ENCODE data around the gene NXPH1.

NXPH1 gene

GRCh38 chr7:8418629-8419245 lies 14.7 kb upstream of the NXPH1 start:
- no peaks in the 10 kb centered on the region for H3K4me1 ChIP-seq (ENCODE audit: insufficient read depth, low read length, severe bottlenecking)
- no peaks in the 10 kb centered on the region for H4K20me1 ChIP-seq (ENCODE audit: insufficient read depth, low read length)
- no peaks in the 10 kb centered on the region for H3K9me3 ChIP-seq (ENCODE audit: low read length)
- H3K4me2 ChIP-seq (ENCODE audit: low read length), result no peak overlapping the region
- H3K9ac ChIP-seq (ENCODE audit: low read length), result no peak overlapping the region
- H3K4me3 ChIP-seq (ENCODE audit: low read depth, low read length, poor library complexity, severe bottlenecking), result no peak overlapping the region
- no peaks in the 10 kb centered on the region for H3K79me2 ChIP-seq (ENCODE audit: insufficient read depth, low read length)
- TF ChIP-seq EZH2 (IDR thresholded peaks at IDR 0.05; ENCODE audit: borderline replicate concordance, low read length) (no peak), CTCF (IDR thresholded peaks at IDR 0.05; ENCODE audit: low read length) (peak; percentile 89)
- H3F3A ChIP-seq (ENCODE audit: insufficient read depth, low read length), result no peaks in the 10 kb centered on the region
- no peaks in the 10 kb centered on the region for H3K36me3 ChIP-seq (ENCODE audit: insufficient read depth, low read length)
- H3K27ac ChIP-seq (ENCODE audit: low read depth, low read length, poor library complexity, severe bottlenecking), result no peak overlapping the region
- no peaks in the 10 kb centered on the region for H3K9me2 ChIP-seq (ENCODE audit: low read depth, low read length)
- no peaks in the 10 kb centered on the region for H3K27me3 ChIP-seq (ENCODE audit: insufficient read depth, low read length)
- no peak overlapping the region for H2AFZ ChIP-seq (ENCODE audit: low read length)

- no peaks in the 10 kb centered on the region for H3K36me3 ChIP-seq (ENCODE audit: insufficient read depth, low read length)
- H3K9me2 ChIP-seq (ENCODE audit: low read depth, low read length), result no peaks in the 10 kb centered on the region
- H3K27ac ChIP-seq (ENCODE audit: low read depth, low read length, poor library complexity, severe bottlenecking), result no peak overlapping the region
- H3K27me3 ChIP-seq (ENCODE audit: insufficient read depth, low read length), result no peaks in the 10 kb centered on the region
- no peaks in the 10 kb centered on the region for H3K9me3 ChIP-seq (ENCODE audit: low read length)
- no peak overlapping the region for H3K4me3 ChIP-seq (ENCODE audit: low read depth, low read length, poor library complexity, severe bottlenecking)
- no peak overlapping the region for H2AFZ ChIP-seq (ENCODE audit: low read length)
- no peaks in the 10 kb centered on the region for H4K20me1 ChIP-seq (ENCODE audit: insufficient read depth, low read length)
- H3K79me2 ChIP-seq (ENCODE audit: insufficient read depth, low read length), result no peaks in the 10 kb centered on the region
- no peak for TF ChIP-seq EZH2 (IDR thresholded peaks at IDR 0.05; ENCODE audit: borderline replicate concordance, low read length)
- TF ChIP-seq CTCF (IDR thresholded peaks at IDR 0.05; ENCODE audit: low read length), result no peak
- no peaks in the 10 kb centered on the region for H3K4me1 ChIP-seq (ENCODE audit: insufficient read depth, low read length, severe bottlenecking)
- no peak overlapping the region for H3K4me2 ChIP-seq (ENCODE audit: low read length)
- H3F3A ChIP-seq (ENCODE audit: insufficient read depth, low read length), result no peaks in the 10 kb centered on the region
- H3K9ac ChIP-seq (ENCODE audit: low read length), result no peak overlapping the region
Measured at GRCh38 chr7:8422177-8422576, 11.2 kb upstream of the NXPH1 start.

GRCh38 chr7:8423057-8423456 lies 10.4 kb upstream of the NXPH1 start:
- Histone ChIP-seq H3K9me2 (ENCODE audit: low read depth, low read length) (no peaks in the 10 kb centered on the region), H3K36me3 (ENCODE audit: insufficient read depth, low read length) (no peaks in the 10 kb centered on the region), H3K79me2 (ENCODE audit: insufficient read depth, low read length) (no peaks in the 10 kb centered on the region), H3K4me1 (ENCODE audit: insufficient read depth, low read length, severe bottlenecking) (no peaks in the 10 kb centered on the region), H3K9me3 (ENCODE audit: low read length) (no peaks in the 10 kb centered on the region), H3F3A (ENCODE audit: insufficient read depth, low read length) (no peaks in the 10 kb centered on the region), H3K4me3 (ENCODE audit: low read depth, low read length, poor library complexity, severe bottlenecking) (no peak overlapping the region), H2AFZ (ENCODE audit: low read length) (no peak overlapping the region), H3K27ac (ENCODE audit: low read depth, low read length, poor library complexity, severe bottlenecking) (no peak overlapping the region), H4K20me1 (ENCODE audit: insufficient read depth, low read length) (no peaks in the 10 kb centered on the region), H3K9ac (ENCODE audit: low read length) (no peak overlapping the region), H3K4me2 (ENCODE audit: low read length) (no peak overlapping the region), H3K27me3 (ENCODE audit: insufficient read depth, low read length) (no peaks in the 10 kb centered on the region)
- TF ChIP-seq EZH2 (IDR thresholded peaks at IDR 0.05; ENCODE audit: borderline replicate concordance, low read length), result no peak
- TF ChIP-seq CTCF (IDR thresholded peaks at IDR 0.05; ENCODE audit: low read length), result no peak

All from OCI-LY1 (cell line).